Heart right ventricle (tissue), 16 donors: ENCODE measurements around the gene ELMO3. TPM values are rescaled to one million over a fixed set of nuclear protein-coding genes. Genes with fewer than 3 reads are reported as not detected.

Experiments
- ATAC-seq, 8 donors: fragments of 200-7000 bp; cut with Tn5 transposase; one replicate each; pipeline ENCODE4 v1.9.1; 2020; ENCODE audit warnings: mild to moderate bottlenecking in 8 of 8, moderate library complexity in 8 of 8, moderate number of reproducible peaks in 1 of 8
- DNase-seq, 2 donors: peaks; one replicate each; pipeline ENCODE4 v3.0.0-alpha.2; 2020
- H3K27ac ChIP-seq, 10 donors: fragments of 200-600 bp; sonication (generic) in 2 of 10; one replicate each; pipeline versions ENCODE4 v1.5.0 to v1.8.0; 2020 to 2022; ENCODE audit warnings: mild to moderate bottlenecking in 3 of 10
- H3K27me3 ChIP-seq, 7 donors: fragments of 200-600 bp; one replicate each; pipeline ENCODE4 v1.8.0; 2021 to 2022; ENCODE audit warnings: mild to moderate bottlenecking in 2 of 7
- H3K36me3 ChIP-seq, 9 donors: fragments of 200-600 bp; sonication (generic) in 1 of 9; one replicate each; pipeline versions ENCODE4 v1.5.0 to v1.8.0; 2020 to 2022; ENCODE audit warnings: mild to moderate bottlenecking in 2 of 9
- H3K4me1 ChIP-seq, 9 donors: fragments of 200-600 bp; sonication (generic) in 1 of 9; one replicate each; pipeline versions ENCODE4 v1.5.0 to v1.8.0; 2020 to 2022; ENCODE audit warnings: mild to moderate bottlenecking in 4 of 9
- H3K4me3 ChIP-seq, 10 donors: fragments of 200-600 bp; sonication (generic) in 2 of 10; one replicate each; pipeline versions ENCODE4 v1.5.0 to v1.8.0; 2020 to 2022; ENCODE audit warnings: mild to moderate bottlenecking in 7 of 10, moderate library complexity in 2 of 10
- H3K9me3 ChIP-seq, 11 donors: fragments of 200-600 bp in 10 of 11; sonication (generic) in 2 of 11; one replicate each; pipeline versions ENCODE4 v1.5.0 to v1.8.0; 2013 to 2022; ENCODE audit warnings: mild to moderate bottlenecking in 2 of 11, control low read depth in 1 of 11, moderate library complexity in 1 of 11
- WGBS, 2 donors: extraction: QIAGEN DNeasy Blood & Tissue Kit; methylation state at CpG; one replicate each; pipeline ENCODE4 v1.1.7; 2013; ENCODE audit warnings: inconsistent platforms in 1 of 2; 5-methylcytosine and 5-hydroxymethylcytosine counted together
- intact Hi-C, 10 donors: fragments of 100-400 bp; cut with DNase I; formaldehyde crosslinking; loops; one replicate each; pipeline versions ENCODE4 v1.11.1 to v1.14.2; 2022
- polyA plus RNA-seq, 2 donors: library from polyadenylated mRNA; stranded (reverse); fragments of 200-250 nt; gene quantifications; one replicate each; pipeline ENCODE4 v1.2.3, GENCODE V29; 2013
- total RNA-seq, 10 donors: library from RNA; stranded (reverse); fragmentation: NEBNext Ultra II Directional in 3 of 10; extraction: Animal tissue kit (Norgen Biotek cat#: 25700) in 3 of 10; gene quantifications; one replicate each; pipeline versions ENCODE4 v1.2.1 to v1.2.4, GENCODE V29; 2021 to 2023
- TF ChIP-seq, protein P1 (sequence below), 9 donors: fragments of 200-600 bp; sonication (generic) in 2 of 9; IDR thresholded peaks; one replicate each; pipeline versions ENCODE4 v1.5.0 to v1.8.0; 2021 to 2022; ENCODE audit warnings: antibody characterized with exemption in 9 of 9, mild to moderate bottlenecking in 5 of 9, moderate library complexity in 1 of 9
- donor health status: Arrhythmogenic right ventricular cardiomyopathy.
- donor health status: ischemic (EF 13 %, LVEDD 7.1; RV severe dilation, severe dysfunction).
- donor health status: healthy with polysubstance abuse.
- donor health status: DM: no; HTN: yes; CAD: no.
- donor health status: DM: no; HTN: no; CAD: no.
- donor health status: ischemic (EF 25% LVEDD 6.9; RV normal size, moderate dysfunction).
- donor health status: ischemic (EF 25% LVEDD 5.7; RV mildly dilated, moderate dysfunction).
- donor health status: healthy.
- donor health status: DM: yes; HTN: yes; CAD: no.
- donor health status: Ischemic cardiomyopathy.
- donor health status: ischemic (EF 35%, LVEDD 5.7; RV mildly dilated, moderate dysfunction).
- donor health status: nonischemic (EF 11% LVEDD 7.7; RV severe dilation, severe dysfunction).
- donor health status: DM: yes; HTN: yes; CAD: no.
- donor health status: PGD.
- donor health status: ischemic (EF 29% LVEDD 5.4; RV normal size, mild dysfunction).
- donor health status: nonischemic (EF 23%, LVEDD 6.1; RV moderate dilation, normal function).

The ELMO3 gene
- total and polyA plus RNA-seq, 12 donors, result 0.19 to 1.9 (median 0.46) TPM

DNA sequence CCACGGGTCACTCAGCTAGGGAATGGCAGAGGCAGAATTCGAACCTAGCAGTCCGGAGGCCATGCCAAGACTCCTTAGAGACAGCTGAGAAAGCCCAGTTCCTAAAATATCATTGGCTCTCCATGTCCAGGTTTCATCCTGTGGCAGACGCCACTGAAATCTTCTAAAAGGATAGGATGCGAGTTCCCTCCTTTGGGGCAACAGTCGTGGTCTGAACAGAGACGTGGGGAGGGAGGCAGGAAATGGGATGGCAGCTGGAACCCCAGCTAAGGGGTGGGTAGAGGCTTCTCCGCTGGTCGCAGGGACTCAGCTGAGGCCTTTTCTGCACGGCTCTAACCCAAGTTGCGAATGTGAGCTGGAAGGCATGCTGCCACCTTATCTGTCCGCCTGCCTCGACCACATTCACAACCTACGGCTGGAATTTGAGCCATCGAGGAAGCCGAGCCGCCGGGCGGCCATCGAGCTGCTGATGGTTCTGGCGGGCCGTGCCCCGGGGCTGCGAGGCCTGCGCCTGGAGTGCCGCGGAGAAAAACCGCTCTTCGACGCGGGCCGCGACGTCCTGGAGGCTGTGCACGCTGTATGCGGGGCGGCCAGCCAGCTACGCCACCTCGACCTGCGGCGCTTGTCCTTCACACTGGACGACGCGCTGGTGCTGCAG, 36.3 kb upstream of the ELMO3 start:
- Histone ChIP-seq H3K4me3 (peak overlapping the region; percentile 25 to 55 (median 48)), H3K36me3 (no peaks in the 10 kb centered on the region), H3K4me1 (peaks cover 35 to 74% (median 58%) of the 10 kb centered on the region in 9 donors), H3K27ac (peak overlapping the region; percentile 14 to 87 (median 80)), H3K9me3 (no peaks in the 10 kb centered on the region), H3K27me3 (peaks cover 0 to 65% (median 24%) of the 10 kb centered on the region in 7 donors)
- DNase-seq, result no peak
- 16 to 33% methylated on average over 38 to 44 of the region's 44 CpGs for WGBS, 2 donors
- ATAC-seq, result no peak
- intact Hi-C loops, result no loop called here
- TF ChIP-seq, protein P1, sequence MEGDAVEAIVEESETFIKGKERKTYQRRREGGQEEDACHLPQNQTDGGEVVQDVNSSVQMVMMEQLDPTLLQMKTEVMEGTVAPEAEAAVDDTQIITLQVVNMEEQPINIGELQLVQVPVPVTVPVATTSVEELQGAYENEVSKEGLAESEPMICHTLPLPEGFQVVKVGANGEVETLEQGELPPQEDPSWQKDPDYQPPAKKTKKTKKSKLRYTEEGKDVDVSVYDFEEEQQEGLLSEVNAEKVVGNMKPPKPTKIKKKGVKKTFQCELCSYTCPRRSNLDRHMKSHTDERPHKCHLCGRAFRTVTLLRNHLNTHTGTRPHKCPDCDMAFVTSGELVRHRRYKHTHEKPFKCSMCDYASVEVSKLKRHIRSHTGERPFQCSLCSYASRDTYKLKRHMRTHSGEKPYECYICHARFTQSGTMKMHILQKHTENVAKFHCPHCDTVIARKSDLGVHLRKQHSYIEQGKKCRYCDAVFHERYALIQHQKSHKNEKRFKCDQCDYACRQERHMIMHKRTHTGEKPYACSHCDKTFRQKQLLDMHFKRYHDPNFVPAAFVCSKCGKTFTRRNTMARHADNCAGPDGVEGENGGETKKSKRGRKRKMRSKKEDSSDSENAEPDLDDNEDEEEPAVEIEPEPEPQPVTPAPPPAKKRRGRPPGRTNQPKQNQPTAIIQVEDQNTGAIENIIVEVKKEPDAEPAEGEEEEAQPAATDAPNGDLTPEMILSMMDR (IDR thresholded peaks at IDR 0.05), result no peak

GRCh38 chr16:67163164-67163998, 35.5 kb upstream of the ELMO3 start:
- peak in 1 of 2 donors; percentile 72 for DNase-seq
- Histone ChIP-seq H3K27ac (peak overlapping the region; percentile 14 to 87 (median 80)), H3K4me3 (peak overlapping the region; percentile 25 to 55 (median 48)), H3K27me3 (peaks cover 0 to 72% (median 24%) of the 10 kb centered on the region in 7 donors), H3K4me1 (peaks cover 35 to 67% (median 58%) of the 10 kb centered on the region in 9 donors), H3K9me3 (no peaks in the 10 kb centered on the region), H3K36me3 (no peaks in the 10 kb centered on the region)
- ATAC-seq, result peak; percentile 14 to 51 (median 25)
- TF ChIP-seq, protein P1 (IDR thresholded peaks at IDR 0.05), result no peak
- intact Hi-C loops, result no loop called here
- WGBS, 2 donors, result 1 to 13% methylated on average over 87 to 99 of the region's 99 CpGs

- Histone ChIP-seq H3K27ac (peak overlapping the region; percentile 14 to 87 (median 80)), H3K36me3 (no peaks in the 10 kb centered on the region), H3K27me3 (peaks cover 0 to 79% (median 24%) of the 10 kb centered on the region in 7 donors), H3K4me3 (peak overlapping the region; percentile 25 to 55 (median 48)), H3K9me3 (no peaks in the 10 kb centered on the region), H3K4me1 (peaks cover 32 to 66% (median 56%) of the 10 kb centered on the region in 9 donors)
- ATAC-seq (peak in 3 of 8 donors; percentile 7 to 10 (median 10)), DNase-seq (no peak)
- TF ChIP-seq, protein P1 (IDR thresholded peaks at IDR 0.05), result no peak
- whole genome bisulfite sequencing, 2 donors, result 0 to 3% methylated on average over 34 of the region's 34 CpGs
- intact Hi-C loops, result no loop called here
Measured at GRCh38 chr16:67163999-67164558, 34.9 kb upstream of the ELMO3 start.

- intact Hi-C loops, result no loop called here
- peak within 1 kb of the TSS; percentile 41 to 55 (median 48) for H3K4me3 ChIP-seq
- H3K4me1 ChIP-seq, result peaks cover 33 to 67% (median 57%) of the 10 kb centered on the region in 9 donors
- peak; percentile 32 to 48 (median 42) for ATAC-seq
- H3K9me3 ChIP-seq, result no peaks in the 10 kb centered on the region
- peaks cover 0 to 85% (median 24%) of the 10 kb centered on the region in 7 donors for H3K27me3 ChIP-seq
- WGBS, 2 donors, result 1 to 2% methylated on average over 36 to 41 of the region's 41 CpGs
- H3K36me3 ChIP-seq, result no peaks in the 10 kb centered on the region
- H3K27ac ChIP-seq, result peak within 1 kb of the TSS; percentile 68 to 87 (median 80)
- DNase-seq, result peak in 1 of 2 donors; percentile 78
- TF ChIP-seq, protein P1 (IDR thresholded peaks at IDR 0.05), result no peak
Measured at GRCh38 chr16:67164599-67165061, 34.3 kb upstream of the ELMO3 start, which contains the start of gene HSF4. Gene HSF4 (plus strand): TSS chr16:67164745. CDS start chr16:67164812, 67 bp downstream.
